ENCODE measurements around the gene CHRDL2. TPM values are rescaled to one million over a fixed set of nuclear protein-coding genes. Genes with fewer than 3 reads are reported as not detected.

CHRDL2 gene
- polyA plus RNA-seq, 1 experiment: 0.09 TPM

- TF ChIP-seq CTCF (IDR thresholded peaks at IDR 0.05; ENCODE audit: insufficient read depth, low read depth, low read length): no peak
- CTCF ChIA-PET: interaction anchor here (1.4 kb wide), 1 partner anchor 12 kb away, joined by 3 read pairs; no protein-coding TSS in a partner anchor
- POLR2A ChIA-PET: no interaction called here
- Histone ChIP-seq H3K4me3 (ENCODE audit: low read depth, low read length) (no peak overlapping the region), H3K36me3 (ENCODE audit: control insufficient read depth, insufficient read depth, low read length) (no peaks in the 10 kb centered on the region), H3K27me3 (ENCODE audit: control insufficient read depth, insufficient read depth, low read length) (no peaks in the 10 kb centered on the region)
- no peak for DNase-seq (ENCODE audit: low read depth)
Observed at GRCh38 chr11:74777038-74777437, 45.8 kb upstream of the CHRDL2 start.

DNA sequence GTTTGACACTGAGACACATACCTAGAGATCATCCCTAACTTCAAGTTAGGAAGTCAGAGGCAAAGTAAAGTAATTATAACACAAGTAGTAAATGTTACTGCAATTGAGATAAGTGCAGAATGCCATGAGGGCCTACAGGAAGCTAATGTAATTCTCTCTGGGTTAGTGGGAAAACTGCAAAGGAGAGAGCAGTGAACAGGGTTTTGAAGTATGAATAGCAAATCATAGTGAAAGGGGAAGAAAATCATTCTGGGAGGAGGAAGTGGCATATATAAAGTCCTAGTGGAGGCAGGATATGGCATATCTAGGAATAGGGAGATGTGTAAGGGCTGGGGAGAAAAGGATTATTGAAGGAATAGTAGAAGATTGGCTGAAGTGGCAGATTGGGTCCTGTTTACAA is 45.3 kb upstream of the CHRDL2 start:
- no peaks in the 10 kb centered on the region for H3K27me3 ChIP-seq (ENCODE audit: control insufficient read depth, insufficient read depth, low read length)
- CTCF ChIA-PET: interaction anchor here (1.1 kb wide), 1 partner anchor 16 kb away, joined by 3 read pairs; no protein-coding TSS in a partner anchor

GRCh38 chr11:74775762-74776161 is 44.5 kb upstream of the CHRDL2 start:
- H3K36me3 ChIP-seq (ENCODE audit: control insufficient read depth, insufficient read depth, low read length): no peaks in the 10 kb centered on the region
- ChIA-PET CTCF (interaction anchor here (0.6 to 1.1 kb wide), 2 partner anchors 17 to 255 kb away, joined by 3 read pairs; no protein-coding TSS in a partner anchor), POLR2A (interaction anchor here (0.6 kb wide), 1 partner anchor 828 kb away, joined by 11 read pairs; no protein-coding TSS in a partner anchor)
- TF ChIP-seq CTCF (IDR thresholded peaks at IDR 0.05; ENCODE audit: insufficient read depth, low read depth, low read length): no peak
- no peak overlapping the region for H3K4me3 ChIP-seq (ENCODE audit: low read depth, low read length)
- no peaks in the 10 kb centered on the region for H3K27me3 ChIP-seq (ENCODE audit: control insufficient read depth, insufficient read depth, low read length)
- no peak for DNase-seq (ENCODE audit: low read depth)

More for the DNA sequence above, 45.3 kb upstream of the CHRDL2 start:
- DNase-seq (ENCODE audit: low read depth): no peak
- TF ChIP-seq CTCF (IDR thresholded peaks at IDR 0.05; ENCODE audit: insufficient read depth, low read depth, low read length): no peak
- H3K4me3 ChIP-seq (ENCODE audit: low read depth, low read length): no peak overlapping the region
- no peaks in the 10 kb centered on the region for H3K36me3 ChIP-seq (ENCODE audit: control insufficient read depth, insufficient read depth, low read length)
- POLR2A ChIA-PET: interaction anchor here (0.6 kb wide), 1 partner anchor 827 kb away, joined by 11 read pairs; no protein-coding TSS in a partner anchor

GRCh38 chr11:74773476-74773875 is 42.2 kb upstream of the CHRDL2 start:
- Histone ChIP-seq H3K4me3 (ENCODE audit: low read depth, low read length) (no peak overlapping the region), H3K27me3 (ENCODE audit: control insufficient read depth, insufficient read depth, low read length) (no peaks in the 10 kb centered on the region), H3K36me3 (ENCODE audit: control insufficient read depth, insufficient read depth, low read length) (no peaks in the 10 kb centered on the region)
- TF ChIP-seq CTCF (IDR thresholded peaks at IDR 0.05; ENCODE audit: insufficient read depth, low read depth, low read length): no peak
- DNase-seq (ENCODE audit: low read depth): no peak
- ChIA-PET POLR2A (no interaction called here), CTCF (interaction anchor here (0.7 to 1.8 kb wide), 4 partner anchors 18 to 320 kb away, joined by 3 to 5 read pairs (median 4); no protein-coding TSS in a partner anchor)

DNA sequence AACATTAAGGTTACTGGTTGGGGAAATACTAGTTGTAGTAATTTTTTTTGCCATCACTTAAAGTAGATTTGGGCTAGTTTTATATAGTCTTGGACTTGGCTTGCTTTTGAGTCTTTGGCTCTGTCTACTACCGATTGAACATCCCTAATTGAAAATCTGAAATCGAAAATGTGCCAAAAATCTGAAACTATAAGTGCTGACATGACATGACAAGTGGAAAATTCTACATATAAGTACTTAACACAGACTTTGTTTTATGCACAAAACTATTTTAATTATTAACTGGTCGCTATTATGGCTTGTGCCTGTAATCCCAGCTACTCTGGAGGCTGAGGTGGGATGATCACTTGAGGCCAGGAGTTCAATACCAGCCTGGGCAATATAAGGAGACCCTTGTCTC is 39.9 kb upstream of the CHRDL2 start:
- no peak for DNase-seq (ENCODE audit: low read depth)
- Histone ChIP-seq H3K27me3 (ENCODE audit: control insufficient read depth, insufficient read depth, low read length) (no peaks in the 10 kb centered on the region), H3K36me3 (ENCODE audit: control insufficient read depth, insufficient read depth, low read length) (no peaks in the 10 kb centered on the region), H3K4me3 (ENCODE audit: low read depth, low read length) (no peak overlapping the region)
- no peak for TF ChIP-seq CTCF (IDR thresholded peaks at IDR 0.05; ENCODE audit: insufficient read depth, low read depth, low read length)
- POLR2A ChIA-PET: no interaction called here
- CTCF ChIA-PET: no interaction called here
